B cell (primary cell): ENCODE results near the gene EIPR1. TPM values are rescaled to one million over a fixed set of nuclear protein-coding genes. Genes with fewer than 3 reads are reported as not detected.

Source experiments
- ATAC-seq: fragments of 200-7000 bp; cut with Tn5 transposase; one replicate; pipeline ENCODE4 v1.10.0; 2021; ENCODE audit warnings: low read depth, mild to moderate bottlenecking, moderate number of reproducible peaks, moderate library complexity
- CTCF ChIA-PET: fragments of 350-600 bp; sonication (Branson Sonifier 250); formaldehyde crosslinking; loops from one replicate; lab custom pipeline; 2021; ENCODE audit warnings: antibody characterized with exemption, inconsistent platforms; lab: Charles Lee
- POLR2A ChIA-PET: fragments of 350-600 bp; sonication (Branson Sonifier 250); formaldehyde crosslinking; loops from one replicate; lab custom pipeline; 2021; ENCODE audit warnings: antibody characterized with exemption; lab: Charles Lee
- DNase-seq: peaks from one replicate; pipeline ENCODE4 v3.0.0; 2013
- H2AFZ ChIP-seq: 2 replicates; pipeline ENCODE4 v1.6.1; 2012; ENCODE audit warnings: mild to moderate bottlenecking, low read depth, low read length; ENCODE audit not compliant: insufficient read depth, poor library complexity, severe bottlenecking
- H3K27ac ChIP-seq, 2 donors: 1 replicate in 1 of 2; 2 replicates in 1 of 2; pipeline ENCODE4 v1.5.1; 2012 to 2013; ENCODE audit warnings: low read length in 2 of 2, mild to moderate bottlenecking in 2 of 2, moderate library complexity in 1 of 2
- H3K27me3 ChIP-seq, 4 experiments: fragments of 200-600 bp in 1 of 4; sonication (generic) in 1 of 4; replicated peaks in 1 of 4; 1 replicate in 2 of 4; 2 replicates in 2 of 4; pipeline versions ENCODE4 v1.6.1 to v1.7.0; 2013 to 2016; ENCODE audit warnings: low read length in 3 of 4, mild to moderate bottlenecking in 2 of 4, mixed read lengths in 1 of 4, moderate library complexity in 1 of 4; ENCODE audit not compliant: insufficient read depth in 4 of 4, control insufficient read depth in 3 of 4; ENCODE audit errors: control extremely low read depth in 1 of 4
- H3K36me3 ChIP-seq, 2 experiments: replicated peaks in 1 of 2; 1 replicate in 1 of 2; 2 replicates in 1 of 2; pipeline versions ENCODE4 v1.6.1 to v1.7.1; 2013; ENCODE audit warnings: low read length in 1 of 2; ENCODE audit not compliant: insufficient read depth in 2 of 2, control insufficient read depth in 1 of 2; ENCODE audit errors: control extremely low read depth in 1 of 2, extremely low read depth in 1 of 2
- H3K4me1 ChIP-seq, 2 donors: fragments of 200-600 bp in 1 of 2; sonication (generic) in 1 of 2; 1 replicate in 1 of 2; 2 replicates in 1 of 2; pipeline versions ENCODE4 v1.5.1 to v1.6.1; 2013 to 2017; ENCODE audit warnings: low read length in 2 of 2; ENCODE audit not compliant: control insufficient read depth in 2 of 2, insufficient read depth in 2 of 2
- H3K4me2 ChIP-seq: replicated peaks from 2 replicates; pipeline ENCODE3; 2012; ENCODE audit warnings: mild to moderate bottlenecking, low read depth, low read length; ENCODE audit not compliant: poor library complexity, severe bottlenecking
- H3K4me3 ChIP-seq, 5 experiments: fragments of 200-600 bp in 1 of 5; sonication (generic) in 1 of 5; 1 replicate in 3 of 5; 2 replicates in 2 of 5; pipeline versions ENCODE4 v1.5.1 to v1.7.0; 2011 to 2016; ENCODE audit warnings: low read length in 4 of 5, mild to moderate bottlenecking in 4 of 5, low read depth in 2 of 5, control low read depth in 1 of 5, moderate library complexity in 1 of 5; ENCODE audit not compliant: insufficient read depth in 1 of 5; ENCODE audit errors: control extremely low read depth in 1 of 5, extremely low read depth in 1 of 5
- H3K79me2 ChIP-seq: fragments of 200-600 bp; sonication (generic); one replicate; pipeline ENCODE4 v1.6.0; 2016; ENCODE audit warnings: low read length; ENCODE audit not compliant: control insufficient read depth, insufficient read depth
- H3K9ac ChIP-seq: fragments of 200-600 bp; sonication (generic); 2 replicates; pipeline ENCODE4 v1.6.1; 2017; ENCODE audit warnings: mild to moderate bottlenecking, low read length, moderate library complexity
- H3K9me3 ChIP-seq, 3 donors: one replicate each; pipeline versions ENCODE4 v1.6.1 to v1.7.1; 2013; ENCODE audit warnings: low read length in 2 of 3; ENCODE audit not compliant: control insufficient read depth in 2 of 3, insufficient read depth in 1 of 3; ENCODE audit errors: control extremely low read depth in 1 of 3
- H4K20me1 ChIP-seq: 2 replicates; pipeline ENCODE4 v1.6.0; 2012; ENCODE audit warnings: mild to moderate bottlenecking, low read length; ENCODE audit not compliant: insufficient read depth, control insufficient read depth, poor library complexity, severe bottlenecking
- H3K27ac Mint-ChIP-seq: one replicate; pipeline ENCODE4 v1.8.0; 2021; ENCODE audit warnings: mixed read lengths
- H3K27me3 Mint-ChIP-seq: one replicate; pipeline ENCODE4 v1.8.0; 2021; ENCODE audit warnings: mixed read lengths
- H3K4me1 Mint-ChIP-seq: one replicate; pipeline ENCODE4 v1.8.0; 2021; ENCODE audit warnings: mixed read lengths
- H3K4me3 Mint-ChIP-seq: one replicate; pipeline ENCODE4 v1.8.0; 2021; ENCODE audit warnings: mixed read lengths
- H3K9me3 Mint-ChIP-seq: one replicate; pipeline ENCODE4 v1.8.0; 2022; ENCODE audit warnings: mixed read lengths; ENCODE audit not compliant: insufficient read depth
- EZH2 ChIP-seq: IDR thresholded peaks from 2 replicates; pipeline ENCODE4 v1.6.1; 2012; ENCODE audit warnings: borderline replicate concordance, low read depth, mild to moderate bottlenecking, moderate library complexity, low read length; ENCODE audit not compliant: insufficient read depth, poor library complexity, severe bottlenecking
- WGBS: methylation state at CpG from one replicate; pipeline ENCODE4 v1.1.5; 2013; ENCODE audit warnings: missing lambda C conversion rate; ENCODE audit not compliant: insufficient coverage; 5-methylcytosine and 5-hydroxymethylcytosine counted together
- intact Hi-C: fragments of 100-400 bp; cut with micrococcal nuclease; formaldehyde crosslinking; loops from one replicate; pipeline ENCODE4 v1.10.0; 2022
- polyA plus RNA-seq: library from polyadenylated mRNA; depleted of rRNA; stranded (reverse); fragments of >200 nt; gene quantifications from 2 replicates; pipeline ENCODE4 v1.2.3, GENCODE V29; 2012
- total RNA-seq, 2 donors: library from RNA; stranded (reverse); fragments of 120-200 nt in 1 of 2; gene quantifications; 1 replicate in 1 of 2; 2 replicates in 1 of 2; pipeline versions ENCODE4 v1.2.3 to v1.2.4, GENCODE V29; 2013 to 2022
- TF ChIP-seq, protein P1 (sequence below): fragments of 200-600 bp; IDR thresholded peaks from one replicate; pipeline ENCODE4 v1.8.0; 2022; ENCODE audit warnings: antibody characterized with exemption, mild to moderate bottlenecking

The EIPR1 gene
- total and polyA plus RNA-seq, 2 donors (not counting 1 experiment from before 2014, with no cell fraction given), result 31.8 to 37.0 TPM

DNA sequence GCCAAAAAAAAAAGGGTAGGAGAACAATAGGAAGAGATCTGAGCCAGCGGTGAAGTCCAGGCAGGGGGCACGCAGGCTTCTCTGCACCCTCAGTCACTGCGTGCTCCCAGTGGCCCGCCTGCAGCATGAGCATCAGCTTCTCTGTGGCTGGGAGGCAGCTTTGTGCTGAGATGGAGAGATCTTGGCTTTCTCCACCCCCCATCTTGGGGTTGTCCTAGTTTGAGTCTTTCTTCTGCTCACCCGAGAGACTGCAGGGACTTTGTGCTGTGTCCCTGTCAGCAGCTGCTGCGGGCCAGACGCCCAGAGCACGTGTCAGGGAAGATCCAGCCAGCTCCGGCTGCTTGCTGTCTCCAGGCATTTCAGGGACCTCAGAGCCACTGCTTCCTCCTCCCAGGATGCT is 22.2 kb upstream of the EIPR1 start:
- ChIA-PET CTCF (no interaction called here), POLR2A (no interaction called here)
- Histone ChIP-seq H3K27ac (no peak overlapping the region), H3K36me3 (peaks cover 2 to 49% of the 10 kb centered on the region in 2 experiments), H3K79me2 (peaks cover 84% of the 10 kb centered on the region), H3K4me1 (peaks cover 0 to 7% of the 10 kb centered on the region in 2 donors), H4K20me1 (peaks cover 25% of the 10 kb centered on the region), H3K9ac (no peak overlapping the region), H3K9me3 (peaks cover 3 to 35% (median 23%) of the 10 kb centered on the region in 3 donors), H3K27me3 (no peaks in the 10 kb centered on the region), H2AFZ (no peak overlapping the region), H3K4me3 (no peak overlapping the region), H3K4me2 (no peak overlapping the region)
- H3K27me3 Mint-ChIP-seq, result no peaks in the 10 kb centered on the region
- no peak overlapping the region for H3K4me3 Mint-ChIP-seq
- TF ChIP-seq, protein P1, sequence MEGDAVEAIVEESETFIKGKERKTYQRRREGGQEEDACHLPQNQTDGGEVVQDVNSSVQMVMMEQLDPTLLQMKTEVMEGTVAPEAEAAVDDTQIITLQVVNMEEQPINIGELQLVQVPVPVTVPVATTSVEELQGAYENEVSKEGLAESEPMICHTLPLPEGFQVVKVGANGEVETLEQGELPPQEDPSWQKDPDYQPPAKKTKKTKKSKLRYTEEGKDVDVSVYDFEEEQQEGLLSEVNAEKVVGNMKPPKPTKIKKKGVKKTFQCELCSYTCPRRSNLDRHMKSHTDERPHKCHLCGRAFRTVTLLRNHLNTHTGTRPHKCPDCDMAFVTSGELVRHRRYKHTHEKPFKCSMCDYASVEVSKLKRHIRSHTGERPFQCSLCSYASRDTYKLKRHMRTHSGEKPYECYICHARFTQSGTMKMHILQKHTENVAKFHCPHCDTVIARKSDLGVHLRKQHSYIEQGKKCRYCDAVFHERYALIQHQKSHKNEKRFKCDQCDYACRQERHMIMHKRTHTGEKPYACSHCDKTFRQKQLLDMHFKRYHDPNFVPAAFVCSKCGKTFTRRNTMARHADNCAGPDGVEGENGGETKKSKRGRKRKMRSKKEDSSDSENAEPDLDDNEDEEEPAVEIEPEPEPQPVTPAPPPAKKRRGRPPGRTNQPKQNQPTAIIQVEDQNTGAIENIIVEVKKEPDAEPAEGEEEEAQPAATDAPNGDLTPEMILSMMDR, result no peak
- TF ChIP-seq EZH2, result no peak
- intact Hi-C loops, result no loop called here
- H3K27ac Mint-ChIP-seq, result no peak overlapping the region
- DNase-seq (no peak), ATAC-seq (no peak)
- 92% methylated on average over 9 of the region's 9 CpGs for WGBS
- peaks cover 11% of the 10 kb centered on the region for H3K4me1 Mint-ChIP-seq
- H3K9me3 Mint-ChIP-seq, result peaks cover 9% of the 10 kb centered on the region

DNA sequence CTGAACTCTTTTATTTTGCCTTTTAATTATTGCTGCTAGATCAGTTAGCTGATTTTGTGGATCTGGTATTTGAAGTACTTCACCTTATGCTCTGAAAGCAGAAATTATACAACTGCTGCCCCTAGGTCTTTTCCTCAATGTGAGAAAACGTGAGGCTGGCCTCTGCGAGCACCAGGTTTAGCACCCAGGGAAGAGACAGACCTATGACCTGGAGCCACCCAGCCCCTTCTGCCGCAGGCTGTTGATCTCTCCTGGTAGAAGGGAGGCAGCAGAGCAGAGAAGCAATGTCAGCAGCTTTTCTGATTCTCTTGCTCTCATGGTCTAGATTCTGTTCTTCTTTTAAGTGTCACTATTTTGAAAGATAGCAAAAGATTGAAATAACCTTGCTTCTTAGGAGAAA is 21.8 kb upstream of the EIPR1 start:
- Histone ChIP-seq H3K27me3 (no peaks in the 10 kb centered on the region), H3K4me1 (peaks cover 0 to 7% of the 10 kb centered on the region in 2 donors), H3K4me3 (no peak overlapping the region), H3K9ac (no peak overlapping the region), H3K79me2 (peaks cover 84% of the 10 kb centered on the region), H3K4me2 (no peak overlapping the region), H2AFZ (no peak overlapping the region), H3K36me3 (peaks cover 2 to 46% of the 10 kb centered on the region in 2 experiments), H3K27ac (no peak overlapping the region), H4K20me1 (peaks cover 25% of the 10 kb centered on the region), H3K9me3 (peaks cover 5 to 35% (median 23%) of the 10 kb centered on the region in 3 donors)
- intact Hi-C loops, result no loop called here
- DNase-seq (no peak), ATAC-seq (no peak)
- H3K4me1 Mint-ChIP-seq, result peaks cover 11% of the 10 kb centered on the region
- no peak overlapping the region for H3K4me3 Mint-ChIP-seq
- 100% methylated on average over 3 of the region's 3 CpGs for WGBS
- TF ChIP-seq EZH2, result no peak
- TF ChIP-seq, protein P1, result no peak
- ChIA-PET CTCF (no interaction called here), POLR2A (no interaction called here)
- no peak overlapping the region for H3K27ac Mint-ChIP-seq
- peaks cover 11% of the 10 kb centered on the region for H3K9me3 Mint-ChIP-seq
- no peaks in the 10 kb centered on the region for H3K27me3 Mint-ChIP-seq
